Nephron progenitor cell (in vitro differentiated cells): ENCODE results near the gene PLEKHF1.

Experiments
- DNase-seq: peaks from one replicate; pipeline ENCODE4 v3.0.0; 2021
- H3K27ac Mint-ChIP-seq: 2 replicates; pipeline ENCODE4 v1.8.0; 2021; ENCODE audit warnings: mild to moderate bottlenecking, moderate library complexity, mixed read lengths
- H3K27me3 Mint-ChIP-seq: 2 replicates; pipeline ENCODE4 v1.8.0; 2021; ENCODE audit warnings: mild to moderate bottlenecking, low read depth, mixed read lengths; ENCODE audit not compliant: poor library complexity
- H3K36me3 Mint-ChIP-seq: 2 replicates; pipeline ENCODE4 v1.8.0; 2021; ENCODE audit warnings: low read depth, mixed read lengths
- H3K4me1 Mint-ChIP-seq: 2 replicates; pipeline ENCODE4 v1.8.0; 2021; ENCODE audit warnings: mixed read lengths
- H3K4me3 Mint-ChIP-seq: 2 replicates; pipeline ENCODE4 v1.8.0; 2021; ENCODE audit warnings: mild to moderate bottlenecking, moderate library complexity, mixed read lengths
- H3K9me3 Mint-ChIP-seq: 2 replicates; pipeline ENCODE4 v1.8.0; 2021; ENCODE audit warnings: mild to moderate bottlenecking, moderate library complexity, mixed read lengths
- CTCF ChIP-seq: fragments of 200-600 bp; sonication (generic); IDR thresholded peaks from 2 replicates; pipeline ENCODE4 v1.5.0; 2021; ENCODE audit warnings: antibody characterized with exemption

PLEKHF1 gene

GRCh38 chr19:29687244-29687896 is 22.1 kb downstream of the PLEKHF1 start:
- H3K36me3 Mint-ChIP-seq: peaks cover 5% of the 10 kb centered on the region
- DNase-seq: no peak
- peaks cover 58% of the 10 kb centered on the region for H3K4me1 Mint-ChIP-seq
- peaks cover 10% of the 10 kb centered on the region for H3K27me3 Mint-ChIP-seq
- H3K4me3 Mint-ChIP-seq: peak overlapping the region; percentile 62
- peak overlapping the region; percentile 94 for H3K27ac Mint-ChIP-seq
- no peak for TF ChIP-seq CTCF
- peaks cover 13% of the 10 kb centered on the region for H3K9me3 Mint-ChIP-seq

GRCh38 chr19:29687897-29688728 is 22.9 kb downstream of the PLEKHF1 start:
- Mint-ChIP-seq H3K4me1 (peaks cover 52% of the 10 kb centered on the region), H3K4me3 (no peak overlapping the region), H3K36me3 (peaks cover 5% of the 10 kb centered on the region), H3K27me3 (peaks cover 10% of the 10 kb centered on the region), H3K9me3 (peaks cover 13% of the 10 kb centered on the region), H3K27ac (peak overlapping the region; percentile 94)
- no peak for DNase-seq
- no peak for TF ChIP-seq CTCF

- H3K36me3 Mint-ChIP-seq: peaks cover 5% of the 10 kb centered on the region
- H3K27ac Mint-ChIP-seq: no peak overlapping the region
- H3K4me1 Mint-ChIP-seq: peaks cover 64% of the 10 kb centered on the region
- H3K27me3 Mint-ChIP-seq: peaks cover 4% of the 10 kb centered on the region
- H3K4me3 Mint-ChIP-seq: no peak overlapping the region
- H3K9me3 Mint-ChIP-seq: peaks cover 13% of the 10 kb centered on the region
- DNase-seq: no peak
- TF ChIP-seq CTCF: peak; percentile 31
Measured at GRCh38 chr19:29690842-29691241, 25.6 kb downstream of the PLEKHF1 start.

- H3K36me3 Mint-ChIP-seq: peaks cover 5% of the 10 kb centered on the region
- H3K4me1 Mint-ChIP-seq: peaks cover 39% of the 10 kb centered on the region
- peaks cover 4% of the 10 kb centered on the region for H3K27me3 Mint-ChIP-seq
- no peak overlapping the region for H3K4me3 Mint-ChIP-seq
- no peaks in the 10 kb centered on the region for H3K9me3 Mint-ChIP-seq
- TF ChIP-seq CTCF: no peak
- DNase-seq: no peak
- peak overlapping the region; percentile 75 for H3K27ac Mint-ChIP-seq
Measured at GRCh38 chr19:29694161-29694560, 28.9 kb downstream of the PLEKHF1 start.

GRCh38 chr19:29694669-29695627 is 29.7 kb downstream of the PLEKHF1 start:
- Mint-ChIP-seq H3K9me3 (no peaks in the 10 kb centered on the region), H3K27ac (peak overlapping the region; percentile 59), H3K4me1 (peaks cover 34% of the 10 kb centered on the region), H3K36me3 (no peaks in the 10 kb centered on the region), H3K27me3 (peaks cover 4% of the 10 kb centered on the region), H3K4me3 (no peak overlapping the region)
- peak; percentile 87 for DNase-seq
- peak; percentile 90 for TF ChIP-seq CTCF
